Retinal pigment epithelial cell (primary cell): ENCODE measurements around the gene GPATCH8.

Experiments used
- DNase-seq: peaks from one replicate; pipeline ENCODE4 v3.0.0-alpha.2; 2010; ENCODE audit warnings: low read depth
- H3K4me3 ChIP-seq: 2 replicates; pipeline ENCODE4 v1.5.1; 2011; ENCODE audit warnings: mild to moderate bottlenecking, low read length, control low read depth, moderate library complexity
- TF ChIP-seq, protein P1 (sequence below): conservative IDR thresholded peaks from 2 replicates; pipeline ENCODE4 v1.5.1; 2011; ENCODE audit warnings: low read depth, low read length, control low read depth, inconsistent platforms

GPATCH8 gene

DNA sequence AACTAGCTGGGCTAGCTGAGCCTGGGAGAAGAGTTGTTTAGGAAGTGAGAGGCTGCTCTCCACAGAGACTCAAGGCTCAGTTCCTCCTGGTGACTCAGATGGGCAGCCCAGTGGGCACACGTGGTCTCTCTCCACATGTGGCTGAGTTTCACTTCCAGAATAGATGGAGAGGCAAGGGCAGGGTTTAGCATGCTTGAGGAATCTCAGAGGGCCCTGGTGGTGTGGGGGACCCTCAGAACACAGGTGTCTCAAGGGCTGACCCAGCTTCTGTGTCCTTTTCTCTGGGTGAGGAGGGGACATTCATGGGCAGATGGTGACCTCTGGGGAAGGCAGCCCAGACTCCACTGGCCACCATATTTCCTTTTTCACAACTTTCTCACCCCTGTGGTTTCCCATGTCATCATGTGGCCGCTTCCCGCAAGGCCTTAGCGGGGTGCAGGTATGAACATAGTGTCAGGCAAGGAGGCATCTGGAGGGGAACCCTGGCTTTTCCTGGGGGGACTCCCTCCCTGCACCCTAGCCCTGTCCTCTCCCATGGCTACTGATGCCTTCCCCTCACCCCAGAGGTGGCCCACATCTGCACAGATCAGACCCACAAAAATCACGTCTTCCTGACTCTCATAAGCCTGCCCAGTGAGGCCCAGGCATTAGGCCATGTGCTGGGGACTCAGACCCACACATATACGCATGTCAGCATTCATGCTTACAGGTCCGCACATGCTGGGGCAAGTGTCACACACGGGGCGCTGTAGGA lies 154.8 kb downstream of the GPATCH8 start:
- DNase-seq = no peak
- TF ChIP-seq, protein P1, sequence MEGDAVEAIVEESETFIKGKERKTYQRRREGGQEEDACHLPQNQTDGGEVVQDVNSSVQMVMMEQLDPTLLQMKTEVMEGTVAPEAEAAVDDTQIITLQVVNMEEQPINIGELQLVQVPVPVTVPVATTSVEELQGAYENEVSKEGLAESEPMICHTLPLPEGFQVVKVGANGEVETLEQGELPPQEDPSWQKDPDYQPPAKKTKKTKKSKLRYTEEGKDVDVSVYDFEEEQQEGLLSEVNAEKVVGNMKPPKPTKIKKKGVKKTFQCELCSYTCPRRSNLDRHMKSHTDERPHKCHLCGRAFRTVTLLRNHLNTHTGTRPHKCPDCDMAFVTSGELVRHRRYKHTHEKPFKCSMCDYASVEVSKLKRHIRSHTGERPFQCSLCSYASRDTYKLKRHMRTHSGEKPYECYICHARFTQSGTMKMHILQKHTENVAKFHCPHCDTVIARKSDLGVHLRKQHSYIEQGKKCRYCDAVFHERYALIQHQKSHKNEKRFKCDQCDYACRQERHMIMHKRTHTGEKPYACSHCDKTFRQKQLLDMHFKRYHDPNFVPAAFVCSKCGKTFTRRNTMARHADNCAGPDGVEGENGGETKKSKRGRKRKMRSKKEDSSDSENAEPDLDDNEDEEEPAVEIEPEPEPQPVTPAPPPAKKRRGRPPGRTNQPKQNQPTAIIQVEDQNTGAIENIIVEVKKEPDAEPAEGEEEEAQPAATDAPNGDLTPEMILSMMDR = no peak
- H3K4me3 ChIP-seq = no peak overlapping the region
